Measurements from ENCODE around the gene SHMT1.
A peak's percentile ranks its signal among the peaks of the same experiment; 100 is the strongest.
"Not testable (repeated sequence)": the region's sequence is repeated elsewhere in the genome, so short reads cannot be mapped to it uniquely, and the experiment has no call there.

SHMT1 gene

GRCh38 chr17:18379246-18380146, 16.1 kb upstream of the SHMT1 start:
- no peak overlapping the region for H3K27ac ChIP-seq
- no peak for DNase-seq (ENCODE audit: low read depth, low spot score)

GRCh38 chr17:18378614-18379013, 15.3 kb upstream of the SHMT1 start:
- not testable (repeated sequence) for DNase-seq (ENCODE audit: low read depth, low spot score); H3K27ac ChIP-seq

DNA sequence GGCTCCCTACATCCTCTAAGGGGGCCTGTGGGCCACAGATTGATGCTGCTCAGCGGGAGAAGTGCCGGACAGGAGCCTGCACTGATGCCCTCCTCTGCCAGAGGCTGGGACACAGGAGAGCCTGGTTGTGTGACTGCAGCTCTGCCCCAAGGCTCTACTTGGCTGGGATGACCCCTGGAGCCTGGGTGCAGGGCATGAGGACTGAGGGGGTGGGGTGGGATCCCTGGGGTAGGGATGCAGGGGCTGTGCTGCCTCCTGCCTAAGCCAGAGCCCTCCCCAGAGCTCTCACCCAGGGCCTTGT, 14.8 kb upstream of the SHMT1 start:
- DNase-seq (ENCODE audit: low read depth, low spot score), result no peak
- peak overlapping the region; percentile 66 for H3K27ac ChIP-seq

DNA sequence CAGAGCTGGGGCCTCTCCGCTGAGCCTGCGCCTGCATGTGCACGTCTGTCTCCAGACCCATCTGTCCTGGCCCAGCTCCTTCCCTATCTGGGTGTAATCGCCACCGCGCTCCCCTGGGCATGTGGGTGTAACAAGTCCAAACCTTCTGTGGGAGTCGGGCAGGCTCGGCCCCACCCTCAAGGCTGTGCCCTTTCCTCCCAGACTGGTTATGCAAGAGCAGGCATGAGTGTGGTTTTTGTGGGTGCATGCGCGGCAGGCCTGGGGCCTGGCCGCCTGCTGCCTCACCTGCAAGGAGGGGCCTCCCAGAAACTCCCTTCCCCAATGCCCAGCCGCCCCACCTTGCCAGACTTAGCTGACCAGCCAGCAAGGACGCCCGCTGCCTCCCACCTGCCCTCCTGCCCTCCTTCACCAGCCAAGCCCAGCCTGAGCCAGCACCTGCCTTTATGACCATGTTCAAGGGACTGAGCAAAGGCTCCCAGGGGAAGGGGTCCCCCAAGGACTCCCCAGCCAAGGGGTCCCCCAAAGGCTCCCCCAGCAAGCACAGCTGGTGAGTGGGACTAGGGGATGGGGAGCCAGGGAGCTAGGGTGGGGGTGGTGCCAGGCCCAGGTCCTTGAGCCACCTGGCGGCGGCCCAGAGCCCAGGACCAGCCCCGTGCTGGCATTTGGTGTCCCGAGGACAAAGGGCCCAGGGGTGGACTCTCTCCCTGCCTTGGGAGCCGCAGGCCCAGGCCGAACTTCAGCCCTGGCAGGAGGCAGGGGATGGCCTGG, 14.3 kb upstream of the SHMT1 start, which contains the start of gene EVPLL:
EVPLL (plus strand) TSS at position 342 of the 768 bp plus-strand sequence. CDS start 3,160 bp downstream, outside the sequence.
- H3K27ac ChIP-seq, result peak within 1 kb of the TSS; percentile 66
- peak; percentile 91 for DNase-seq (ENCODE audit: low read depth, low spot score)

DNA sequence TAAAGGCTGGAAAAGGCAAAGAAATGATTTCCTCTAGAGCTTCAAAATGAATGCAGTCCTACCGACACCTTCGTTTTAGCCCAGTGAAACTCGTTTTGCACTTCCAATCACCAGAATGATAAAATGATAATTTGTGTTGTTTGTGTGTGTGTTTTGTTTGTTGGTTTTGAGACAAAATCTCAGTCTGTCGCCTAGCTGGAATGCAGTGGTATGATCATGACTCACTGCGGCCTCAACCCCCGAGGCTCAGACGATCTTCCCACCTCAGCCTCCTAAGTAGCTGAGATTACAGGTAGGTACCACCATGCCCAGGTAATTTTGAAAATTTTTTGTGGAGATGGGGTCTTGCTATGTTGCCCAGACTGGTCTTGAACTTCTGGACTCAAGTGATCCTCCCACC, 10.9 kb upstream of the SHMT1 start:
- DNase-seq (ENCODE audit: low read depth, low spot score), result no peak

DNA sequence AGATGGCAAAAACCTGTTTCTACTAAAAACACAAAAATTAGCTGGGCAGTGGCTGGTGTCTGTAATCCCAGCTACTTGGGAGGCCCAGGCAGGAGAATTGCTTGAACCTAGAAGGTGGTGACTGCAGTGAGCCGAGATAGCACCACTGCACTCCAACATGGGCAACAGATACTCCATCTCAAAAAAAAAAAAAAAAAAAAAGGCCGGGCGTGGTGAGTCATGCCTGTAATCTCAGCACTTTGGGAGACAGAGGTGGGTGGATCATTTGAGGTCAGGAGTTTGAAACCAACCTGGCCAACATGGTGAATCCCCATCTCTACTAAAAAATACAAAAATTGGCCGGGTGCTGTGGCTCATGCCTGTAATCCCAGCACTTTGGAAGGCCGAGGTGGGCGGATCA, 9.8 kb upstream of the SHMT1 start:
- not testable (repeated sequence) for H3K27ac ChIP-seq; DNase-seq (ENCODE audit: low read depth, low spot score)

More for the DNA sequence above, 10.9 kb upstream of the SHMT1 start:
- no peak overlapping the region for H3K27ac ChIP-seq

GRCh38 chr17:18371455-18371854, 8.1 kb upstream of the SHMT1 start:
- DNase-seq (ENCODE audit: low read depth, low spot score), result no peak
- no peak overlapping the region for H3K27ac ChIP-seq

DNA sequence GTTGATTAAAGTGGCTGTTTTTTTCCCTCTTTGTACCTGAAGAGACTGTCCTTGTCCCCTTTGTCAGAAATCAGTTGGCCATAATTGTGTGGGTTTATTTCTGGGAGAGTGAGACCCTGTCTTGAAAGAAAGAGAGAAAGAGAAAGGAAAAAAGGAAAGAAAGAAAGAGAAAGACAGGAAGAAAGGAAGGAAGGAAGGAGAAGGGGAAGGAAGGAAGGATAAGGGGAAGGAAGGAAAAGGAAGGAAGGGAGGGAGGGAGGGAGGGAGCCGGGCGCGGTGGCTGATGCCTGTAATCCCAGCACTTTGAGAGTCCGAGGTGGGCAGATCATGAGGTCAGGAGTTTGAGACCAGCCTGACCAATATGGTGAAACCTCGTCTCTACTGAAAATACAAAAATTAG, 7.4 kb upstream of the SHMT1 start:
- H3K27ac ChIP-seq, result no peak overlapping the region
- DNase-seq (ENCODE audit: low read depth, low spot score), result no peak

DNA sequence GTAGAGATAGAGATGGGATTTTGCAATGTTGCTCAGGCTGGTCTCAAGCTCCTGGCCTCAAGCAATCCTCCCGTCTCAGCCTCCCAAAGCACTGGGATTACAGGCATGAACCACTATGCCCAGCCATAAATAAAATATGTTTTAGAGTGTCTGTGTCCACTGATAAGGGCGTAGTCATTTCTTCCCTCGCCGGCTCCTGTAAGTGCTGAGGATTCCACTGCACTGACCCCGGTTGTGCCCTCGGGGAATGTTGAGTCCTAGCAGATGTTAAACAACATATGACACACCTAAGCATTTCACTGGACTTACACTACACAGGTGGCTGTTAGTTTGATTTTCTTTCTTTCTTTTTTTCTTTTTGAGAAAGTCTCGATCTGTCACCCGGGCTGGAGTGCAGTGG, 5.6 kb upstream of the SHMT1 start:
- peak overlapping the region; percentile 40 for H3K27ac ChIP-seq

DNA sequence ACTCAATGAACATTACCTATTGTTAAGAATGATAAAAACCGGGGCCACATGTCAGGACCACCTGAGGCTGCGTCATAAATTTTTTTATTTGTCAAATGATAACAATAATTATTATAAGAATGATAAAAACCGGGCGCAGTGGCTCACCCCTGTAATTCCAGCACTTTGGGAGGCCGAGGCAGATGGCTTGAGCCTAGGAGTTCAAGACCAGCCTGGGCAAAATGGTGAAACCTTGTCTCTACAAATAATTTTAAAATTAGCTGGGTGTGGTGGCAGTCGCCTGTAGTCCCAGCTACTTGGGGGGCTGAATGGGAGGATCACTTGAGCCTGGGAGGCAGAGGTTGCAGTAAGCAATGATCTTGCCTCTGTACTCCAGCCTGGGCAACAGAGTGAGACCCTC, 816 bp upstream of the SHMT1 start:
- no peak for DNase-seq (ENCODE audit: low read depth, low spot score)
- H3K27ac ChIP-seq, result no peak overlapping the region

More for the DNA sequence above, 5.6 kb upstream of the SHMT1 start:
- peak; percentile 6 for DNase-seq (ENCODE audit: low read depth, low spot score)

DNA sequence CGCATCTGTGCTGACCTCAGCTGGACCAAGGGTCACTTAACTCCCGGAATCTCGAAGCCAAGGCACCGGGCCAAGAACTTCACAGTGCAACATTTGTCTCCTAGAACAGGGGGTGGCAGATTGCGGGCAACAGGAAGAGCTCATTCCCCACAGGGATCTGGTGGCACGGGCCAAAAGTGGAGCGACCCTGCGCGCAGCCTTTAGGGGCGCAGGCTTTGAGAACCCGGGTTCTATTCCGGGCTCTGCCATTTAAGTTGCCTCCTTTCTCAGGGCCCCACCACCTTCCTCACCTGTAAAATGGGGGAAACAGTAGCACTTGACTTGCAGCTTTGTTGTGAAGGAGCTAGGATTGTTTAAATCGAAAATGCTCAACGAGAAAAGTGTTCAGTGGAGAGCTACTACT, 651 bp downstream of the SHMT1 start:
- no peak for DNase-seq (ENCODE audit: low read depth, low spot score)
- peak overlapping the region; percentile 43 for H3K27ac ChIP-seq

DNA sequence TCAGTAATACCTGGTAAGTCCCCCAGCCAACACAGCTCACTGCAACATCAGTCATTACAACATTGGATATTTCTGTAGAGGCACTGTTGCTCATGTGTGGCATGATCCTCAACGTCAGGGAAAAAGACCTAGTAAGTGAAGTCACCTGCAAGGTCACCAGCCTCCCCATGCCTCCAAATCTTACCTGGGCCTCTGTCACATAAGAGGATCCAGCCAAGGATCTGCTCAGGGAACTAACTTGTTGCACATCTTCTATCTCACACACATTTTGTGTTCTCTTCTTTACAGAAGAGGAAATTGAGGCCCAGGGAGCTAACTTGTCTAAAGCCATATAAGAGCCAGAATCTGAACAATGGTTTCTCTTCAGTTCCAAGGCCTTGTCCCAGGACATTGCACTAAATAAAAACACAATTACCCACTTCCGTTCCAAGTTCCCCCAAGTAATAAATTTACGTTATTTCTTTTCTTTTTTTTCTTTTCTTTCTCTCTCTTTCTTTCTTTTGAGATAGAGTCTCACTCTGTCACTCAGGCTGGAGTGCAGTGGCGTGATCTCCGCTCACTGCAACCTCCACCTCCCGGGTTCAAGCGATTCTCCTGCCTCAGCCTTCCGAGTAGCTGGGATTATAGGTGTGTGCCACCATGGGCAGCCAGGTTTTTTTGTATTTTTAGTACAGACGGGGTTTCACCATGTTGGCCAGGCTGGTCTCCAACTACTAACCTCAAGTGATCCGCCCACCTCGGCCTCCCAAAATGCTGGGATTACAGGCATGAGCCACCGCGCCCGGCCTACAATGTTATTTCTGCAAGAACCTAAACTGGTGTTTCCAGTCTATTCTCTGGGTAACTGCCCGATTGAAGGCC, 1.3 kb downstream of the SHMT1 start:
- no peak for DNase-seq (ENCODE audit: low read depth, low spot score)
- H3K27ac ChIP-seq, result peak overlapping the region; percentile 43

- no peak overlapping the region for H3K27ac ChIP-seq
- DNase-seq (ENCODE audit: low read depth, low spot score), result no peak
These were observed 2.8 kb downstream of the SHMT1 start for GRCh38 chr17:18360518-18360917.

DNA sequence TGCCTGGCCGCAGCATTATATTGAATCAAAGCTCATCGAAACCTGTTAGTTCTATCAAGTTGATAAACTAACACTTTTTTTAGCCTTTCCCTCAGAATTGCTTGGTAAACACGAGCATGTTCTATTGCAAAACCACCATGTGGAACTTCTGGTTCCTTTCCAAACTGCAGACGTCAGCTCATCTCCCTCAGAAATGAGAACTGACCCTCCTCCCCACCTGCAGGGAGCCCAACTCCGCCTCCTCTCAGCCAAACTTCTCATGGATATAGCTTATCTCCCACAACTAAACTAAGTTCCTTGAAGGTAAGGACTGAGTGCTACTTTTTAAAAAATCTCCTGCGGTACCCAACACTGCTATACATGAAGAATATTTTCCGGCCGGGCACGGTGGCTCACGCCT, 6.7 kb downstream of the SHMT1 start:
- no peak for DNase-seq (ENCODE audit: low read depth, low spot score)
- H3K27ac ChIP-seq, result no peak overlapping the region

GRCh38 chr17:18353541-18353940, 9.8 kb downstream of the SHMT1 start:
- DNase-seq (ENCODE audit: low read depth, low spot score), result no peak

DNA sequence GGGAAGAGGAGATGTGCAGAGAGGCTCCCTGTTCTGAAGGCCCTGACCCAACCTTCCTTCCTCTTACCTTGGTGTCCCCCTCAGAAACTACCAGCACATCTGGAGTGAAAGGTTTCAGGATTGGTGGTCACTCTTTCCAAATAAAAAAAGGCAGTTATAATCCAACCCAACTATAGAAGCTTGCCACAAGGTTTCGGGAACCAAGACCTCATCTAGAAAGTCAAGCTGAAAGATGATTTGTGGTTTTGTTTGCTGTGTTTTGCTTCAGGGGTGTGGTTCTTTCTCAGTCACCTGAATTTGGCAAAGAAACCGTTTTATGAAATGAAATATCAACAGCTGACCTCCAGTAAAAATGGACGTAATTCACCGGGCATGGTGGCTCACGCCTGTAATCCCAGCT, 19.3 kb downstream of the SHMT1 start:
- DNase-seq (ENCODE audit: low read depth, low spot score), result no peak
- no peak overlapping the region for H3K27ac ChIP-seq

More at GRCh38 chr17:18353541-18353940, 9.8 kb downstream of the SHMT1 start:
- H3K27ac ChIP-seq, result no peak overlapping the region

- DNase-seq (ENCODE audit: low read depth, low spot score), result no peak
- no peak overlapping the region for H3K27ac ChIP-seq
These were observed 23.4 kb downstream of the SHMT1 start for GRCh38 chr17:18339933-18340332.

DNA sequence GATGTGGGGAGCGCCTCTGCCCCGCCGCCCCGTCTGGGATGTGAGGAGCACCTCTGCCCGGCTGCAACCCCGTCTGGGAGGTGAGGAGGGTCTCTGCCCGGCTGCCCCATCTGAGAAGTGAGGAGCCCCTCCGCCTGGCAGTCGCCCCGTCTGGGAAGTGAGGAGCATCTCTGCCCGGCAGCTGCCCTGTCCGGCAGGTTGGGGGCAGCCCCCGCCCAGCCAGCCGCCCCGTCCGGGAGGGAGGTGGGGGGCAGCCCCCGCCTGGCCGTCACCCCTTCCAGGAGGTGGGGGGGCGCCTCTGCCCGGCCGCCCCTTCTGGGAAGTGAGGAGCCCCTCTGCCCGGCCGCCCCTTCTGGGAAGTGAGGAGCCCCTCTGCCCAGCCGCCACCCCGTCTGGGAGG, 25.2 kb downstream of the SHMT1 start:
- not testable (repeated sequence) for DNase-seq (ENCODE audit: low read depth, low spot score); H3K27ac ChIP-seq

- DNase-seq (ENCODE audit: low read depth, low spot score), result no peak
- no peak overlapping the region for H3K27ac ChIP-seq
These were observed 30.4 kb downstream of the SHMT1 start for GRCh38 chr17:18332909-18333489.

GRCh38 chr17:18331879-18332278, 31.5 kb downstream of the SHMT1 start:
- H3K27ac ChIP-seq, result no peak overlapping the region
- DNase-seq (ENCODE audit: low read depth, low spot score), result no peak
